ENCODE results near the gene SFI1. TPM values are rescaled to one million over a fixed set of nuclear protein-coding genes. Genes with fewer than 3 reads are reported as not detected.

SFI1 gene
- total and polyA plus RNA-seq, 11 donors = 2.2 to 18.3 (median 6.4) TPM

GRCh38 chr22:31605851-31606585, 109.7 kb downstream of the SFI1 start:
- DNase-seq = no peak
- Histone ChIP-seq H3K9me3 (no peaks in the 10 kb centered on the region), H3K27ac (no peak overlapping the region), H3K27me3 (no peaks in the 10 kb centered on the region), H3K4me3 (no peak overlapping the region), H3K36me3 (peaks cover 0 to 44% (median 0%) of the 10 kb centered on the region in 9 donors), H3K4me1 (peaks cover 0 to 23% (median 5%) of the 10 kb centered on the region in 12 donors)
- intact Hi-C loops (cut with DNase I) = no loop called here
- TF ChIP-seq POLR2A (IDR thresholded peaks at IDR 0.05) = no peak
- no peak for TF ChIP-seq CTCF (IDR thresholded peaks at IDR 0.05)
- ATAC-seq = no peak
- WGBS, 4 donors = 90 to 98% (median 97%) methylated on average over 9 of the region's 9 CpGs

GRCh38 chr22:31607696-31608095, 111.4 kb downstream of the SFI1 start:
- WGBS, 4 donors = 93 to 98% (median 96%) methylated on average over 7 of the region's 7 CpGs
- DNase-seq (no peak), ATAC-seq (no peak)
- TF ChIP-seq CTCF (IDR thresholded peaks at IDR 0.05) (no peak), POLR2A (IDR thresholded peaks at IDR 0.05) (no peak)
- no peaks in the 10 kb centered on the region for H3K27me3 ChIP-seq
- H3K4me3 ChIP-seq = no peak overlapping the region
- no peak overlapping the region for H3K27ac ChIP-seq
- H3K36me3 ChIP-seq = peaks cover 0 to 42% (median 0%) of the 10 kb centered on the region in 9 donors
- peaks cover 0 to 19% (median 3%) of the 10 kb centered on the region in 12 donors for H3K4me1 ChIP-seq
- intact Hi-C loops (cut with DNase I) = no loop called here
- no peaks in the 10 kb centered on the region for H3K9me3 ChIP-seq

GRCh38 chr22:31609716-31610115, 113.4 kb downstream of the SFI1 start:
- DNase-seq = no peak
- Histone ChIP-seq H3K4me1 (peaks cover 0 to 19% (median 9%) of the 10 kb centered on the region in 12 donors), H3K36me3 (peaks cover 0 to 31% (median 0%) of the 10 kb centered on the region in 9 donors), H3K9me3 (no peaks in the 10 kb centered on the region), H3K27me3 (no peaks in the 10 kb centered on the region), H3K4me3 (no peak overlapping the region), H3K27ac (no peak overlapping the region)
- 95 to 96% (median 96%) methylated on average over 8 to 10 of the region's 10 CpGs for WGBS, 4 donors
- TF ChIP-seq POLR2A (IDR thresholded peaks at IDR 0.05) (no peak), CTCF (IDR thresholded peaks at IDR 0.05) (no peak)
- no peak for ATAC-seq
- intact Hi-C loops (cut with DNase I) = no loop called here

GRCh38 chr22:31610611-31611010, 114.3 kb downstream of the SFI1 start:
- Histone ChIP-seq H3K4me1 (peaks cover 3 to 28% (median 16%) of the 10 kb centered on the region in 12 donors), H3K27me3 (no peaks in the 10 kb centered on the region), H3K27ac (peak overlapping the region in 3 of 12 donors; percentile 8 to 49 (median 43)), H3K4me3 (no peak overlapping the region), H3K36me3 (peaks cover 0 to 25% (median 0%) of the 10 kb centered on the region in 9 donors), H3K9me3 (no peaks in the 10 kb centered on the region)
- DNase-seq (peak in 1 of 5 donors; percentile 10), ATAC-seq (peak in 1 of 4 donors; percentile 12)
- no peak for TF ChIP-seq CTCF (IDR thresholded peaks at IDR 0.05)
- no peak for TF ChIP-seq POLR2A (IDR thresholded peaks at IDR 0.05)
- WGBS, 4 donors = 81 to 100% (median 87%) methylated on average over 2 to 6 of the region's 6 CpGs
- intact Hi-C loops (cut with DNase I) = no loop called here

Data from heart left ventricle (tissue), 16 donors.